Effector CD8-positive, alpha-beta T cell (primary cell): ENCODE measurements around the gene ART5.

Source experiments
- DNase-seq: peaks from one replicate; lab custom pipeline; 2025; lab: John Stamatoyannopoulos, UW
- total RNA-seq, 4 experiments: gene quantifications; one replicate each; lab custom pipeline; 2026; lab: John Stamatoyannopoulos, UW

ART5 gene, protein sequence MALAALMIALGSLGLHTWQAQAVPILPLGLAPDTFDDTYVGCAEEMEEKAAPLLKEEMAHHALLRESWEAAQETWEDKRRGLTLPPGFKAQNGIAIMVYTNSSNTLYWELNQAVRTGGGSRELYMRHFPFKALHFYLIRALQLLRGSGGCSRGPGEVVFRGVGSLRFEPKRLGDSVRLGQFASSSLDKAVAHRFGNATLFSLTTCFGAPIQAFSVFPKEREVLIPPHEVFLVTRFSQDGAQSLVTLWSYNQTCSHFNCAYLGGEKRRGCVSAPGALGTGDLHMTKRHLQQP
- 0 reads per million in 4 experiments for total RNA-seq

- no peak for DNase-seq
Observed at GRCh38 chr11:3641701-3642070, at the start of gene ART5. TSS of gene ART5 (minus strand) at chr11:3641992. CDS start at chr11:3641862, 130 bp downstream.

DNA sequence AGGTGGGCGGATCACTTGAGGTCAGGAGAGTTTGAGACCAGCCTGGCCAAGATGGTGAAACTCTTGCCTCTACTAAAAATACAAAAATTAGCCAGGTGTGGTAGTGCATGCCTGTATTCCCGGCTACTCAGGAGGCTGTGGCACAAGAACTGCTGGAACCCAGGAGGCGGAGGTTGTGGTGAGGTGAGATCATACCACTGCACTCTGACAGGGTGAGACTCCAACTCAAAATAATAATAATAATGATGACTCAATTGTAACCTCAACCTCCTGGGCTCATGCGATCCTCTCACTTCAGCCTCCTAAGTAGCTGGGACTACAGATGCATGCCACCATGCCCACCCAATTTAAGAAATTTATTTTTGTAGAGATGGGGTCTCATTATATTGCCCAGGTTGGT lies 45.0 kb upstream of the ART5 start:
- DNase-seq = no peak

DNA sequence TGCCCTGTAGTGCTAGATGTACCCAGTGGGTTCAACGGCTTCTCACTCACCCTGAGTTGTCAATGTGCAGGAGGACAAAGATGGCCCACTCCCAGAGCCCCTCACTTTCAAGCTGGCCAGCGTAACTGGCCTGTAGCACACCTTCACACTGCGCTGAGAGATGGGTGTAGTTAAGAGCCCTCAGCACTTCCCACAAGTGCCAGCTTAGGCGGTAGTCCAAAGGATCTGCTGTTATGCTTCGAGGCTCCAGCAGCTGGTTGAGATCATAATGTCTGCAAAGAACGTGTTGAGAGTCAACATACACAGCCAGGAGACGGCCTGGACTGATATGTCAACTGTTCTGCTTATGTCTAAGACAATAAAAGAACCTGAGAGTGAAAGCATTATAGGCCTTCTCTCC lies 44.1 kb upstream of the ART5 start:
- DNase-seq = no peak

DNA sequence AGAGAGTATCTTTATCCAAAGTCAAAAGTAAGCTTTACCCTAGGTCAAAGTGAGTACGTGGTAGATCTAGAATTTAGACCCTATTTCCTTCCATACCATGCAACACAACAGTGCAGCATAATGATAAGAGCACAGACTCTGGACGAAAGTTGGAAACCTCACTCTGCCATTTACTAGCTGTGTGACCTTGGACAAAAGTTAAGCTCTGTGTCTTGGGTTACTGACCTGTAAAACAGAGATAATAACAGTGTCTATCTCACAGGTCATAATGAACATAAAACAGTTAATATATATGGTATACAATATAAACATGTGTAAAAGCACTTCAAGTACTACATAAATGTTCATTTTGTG lies 43.0 kb upstream of the ART5 start:
- no peak for DNase-seq

DNA sequence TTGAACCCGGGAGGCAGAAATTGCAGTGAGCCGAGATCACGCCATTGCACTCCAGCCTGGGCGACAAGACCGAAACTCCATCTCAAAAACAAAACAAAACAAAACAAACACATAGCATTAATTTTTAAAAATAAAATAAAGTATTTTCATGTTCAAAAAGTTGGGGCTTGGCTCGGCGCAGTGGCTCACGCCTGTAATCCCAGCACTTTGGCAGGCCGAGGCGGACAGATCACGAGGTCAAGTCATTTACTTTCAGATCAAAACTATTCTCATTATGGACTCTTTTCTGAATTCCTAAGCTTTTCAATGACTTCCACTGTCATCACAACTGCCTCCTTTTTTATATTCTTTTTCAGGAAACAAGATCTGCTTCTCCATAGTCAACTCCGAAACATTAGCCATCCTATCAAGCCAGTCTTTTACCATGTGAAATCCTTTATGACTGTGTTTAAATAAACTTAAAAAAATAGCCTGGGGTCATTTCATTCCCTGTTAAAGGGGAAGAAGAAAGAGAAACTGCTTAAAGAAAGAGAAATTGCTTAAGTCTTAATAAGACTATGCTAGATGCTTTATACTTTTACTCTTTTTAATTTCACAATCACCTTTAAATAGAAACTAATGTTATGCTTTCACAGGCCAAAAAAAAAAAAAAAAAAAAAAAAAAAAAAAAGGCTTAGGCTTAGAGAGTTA lies 42.5 kb upstream of the ART5 start:
- DNase-seq = no peak

DNA sequence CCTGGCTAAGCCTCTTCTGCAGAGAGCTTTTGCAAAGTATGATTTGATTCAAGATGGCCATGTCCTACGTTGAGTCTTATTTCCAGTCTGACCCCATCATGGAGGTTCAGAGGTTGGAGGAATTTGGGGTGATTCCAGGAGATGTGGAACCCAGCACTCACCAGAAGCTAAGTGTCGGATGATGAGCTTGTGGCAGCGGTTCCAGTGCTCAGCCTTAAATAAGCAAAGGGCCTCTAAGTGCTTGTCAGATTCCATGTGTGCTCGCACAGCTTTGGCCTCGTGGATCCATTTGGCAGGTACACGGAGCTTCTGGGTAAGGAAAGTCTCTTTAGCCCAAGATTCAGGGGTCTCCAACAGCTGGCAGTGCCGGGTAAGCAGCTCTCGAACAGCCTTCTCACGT lies 41.2 kb upstream of the ART5 start:
- no peak for DNase-seq

GRCh38 chr11:3679077-3679476 lies 37.3 kb upstream of the ART5 start:
- DNase-seq = no peak

DNA sequence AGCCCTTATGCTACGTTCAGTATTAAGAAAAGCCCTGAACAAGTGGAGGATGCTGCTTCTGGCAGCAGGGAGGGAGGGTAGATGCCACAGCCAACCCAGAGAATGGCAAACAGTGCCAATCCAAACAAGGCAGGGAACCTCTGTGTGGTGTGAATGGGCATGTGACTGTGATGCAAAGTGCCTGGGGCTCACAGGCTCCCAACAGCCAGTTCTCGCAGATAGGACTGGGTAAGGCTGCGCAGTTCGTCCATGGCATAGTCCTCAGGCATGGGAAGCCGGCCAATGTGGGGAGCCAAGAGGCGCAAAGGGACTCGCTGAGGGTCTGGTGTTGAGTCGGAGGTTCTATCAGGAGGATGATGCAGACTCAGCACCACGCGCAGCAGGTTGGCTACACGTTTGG lies 34.2 kb upstream of the ART5 start:
- no peak for DNase-seq

GRCh38 chr11:3674189-3674588 lies 32.4 kb upstream of the ART5 start:
- DNase-seq = no peak

GRCh38 chr11:3671334-3672254 lies 29.8 kb upstream of the ART5 start, which contains the start of gene CHRNA10:
TSS of gene CHRNA10 (minus strand) at chr11:3671384. CDS start at chr11:3671312, 72 bp downstream.
- no peak for DNase-seq

GRCh38 chr11:3669742-3670183 lies 28.0 kb upstream of the ART5 start:
- no peak for DNase-seq

DNA sequence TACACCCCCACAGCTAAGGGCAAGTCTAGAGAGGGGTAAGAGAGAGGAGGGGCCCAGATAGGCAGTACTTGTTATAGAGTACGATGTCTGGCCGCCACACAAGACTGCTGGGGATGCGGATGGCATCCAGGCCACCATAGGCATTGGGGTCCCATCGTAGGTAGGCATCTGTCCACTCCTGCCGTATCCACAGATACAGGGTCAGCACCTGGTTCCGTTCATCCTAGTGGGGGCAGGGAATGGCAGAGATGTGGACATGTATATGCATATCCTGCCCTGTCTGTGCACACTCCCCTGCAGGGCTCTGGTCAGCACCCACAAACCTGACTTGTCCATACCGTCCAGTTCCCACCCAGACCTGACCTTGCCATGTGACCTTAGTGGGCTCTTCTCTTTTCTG lies 27.3 kb upstream of the ART5 start:
- DNase-seq = no peak

DNA sequence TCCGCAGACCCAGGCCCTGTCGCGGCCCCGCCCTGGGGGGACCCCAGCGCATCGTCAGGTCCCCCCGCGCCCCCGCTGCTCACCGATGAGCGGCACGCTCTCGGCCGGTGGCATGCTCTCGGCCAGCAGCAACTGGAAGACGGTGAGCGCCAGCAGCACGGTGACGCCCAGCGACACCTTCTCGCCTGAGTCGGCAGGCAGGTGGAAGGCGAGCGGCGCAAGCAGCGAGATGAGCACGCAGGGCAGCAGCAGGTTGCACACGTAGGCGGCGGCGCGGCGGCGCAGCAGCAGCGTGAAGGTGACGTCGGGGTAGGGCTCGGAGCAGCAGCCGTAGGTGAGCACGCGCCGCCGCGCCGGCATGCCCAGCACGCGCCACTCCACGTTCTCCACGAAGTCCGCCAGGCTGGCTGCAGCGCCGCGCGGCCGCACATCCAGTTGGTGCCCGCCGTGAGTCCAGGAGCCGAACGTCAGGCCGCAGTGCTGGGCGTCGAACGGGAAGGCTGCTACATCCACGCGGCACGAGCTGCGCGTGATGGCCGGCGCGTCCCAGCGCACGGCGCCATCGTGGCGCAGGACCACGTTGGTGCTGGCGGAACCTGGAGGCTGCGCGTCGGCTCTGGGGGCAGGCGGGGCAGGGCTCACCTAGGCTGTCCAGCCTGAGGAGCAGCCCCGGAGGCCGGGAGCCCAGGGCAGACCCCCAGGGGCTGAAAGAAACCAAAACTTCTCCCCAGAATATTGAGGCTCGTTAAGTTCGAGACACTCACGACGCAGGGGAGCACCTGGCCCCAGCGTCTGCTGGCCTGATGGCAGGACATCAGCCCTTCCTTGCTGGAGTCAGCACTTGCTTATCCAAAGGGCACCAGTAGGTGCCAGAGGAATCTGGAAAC lies 25.6 kb upstream of the ART5 start:
- DNase-seq = no peak

- DNase-seq = no peak
Observed at GRCh38 chr11:3666023-3666530, 24.3 kb upstream of the ART5 start.

GRCh38 chr11:3665336-3666022 lies 23.7 kb upstream of the ART5 start:
- DNase-seq = no peak

- DNase-seq = no peak
Observed at GRCh38 chr11:3664032-3664630, 22.3 kb upstream of the ART5 start.

GRCh38 chr11:3662856-3663255 lies 21.1 kb upstream of the ART5 start:
- DNase-seq = no peak

DNA sequence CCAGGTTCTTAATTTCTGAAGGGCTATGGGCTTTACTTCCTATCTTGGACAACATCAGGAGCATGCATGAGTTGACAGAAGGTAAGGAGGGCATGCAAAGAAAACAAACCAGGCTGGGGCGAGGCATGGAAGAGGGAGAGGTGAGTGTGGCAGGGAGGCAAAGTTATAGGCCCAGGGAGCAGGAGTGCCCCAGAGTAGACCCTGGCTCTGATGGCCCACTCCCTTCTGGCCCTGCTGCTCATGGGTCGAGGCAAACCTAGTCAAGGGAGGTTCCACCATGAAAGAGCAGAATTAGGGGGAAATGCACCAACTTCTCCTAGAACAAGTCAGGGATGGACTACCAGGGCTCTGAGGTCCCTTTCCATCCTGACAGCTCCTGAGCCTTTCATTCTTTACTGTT lies 19.2 kb upstream of the ART5 start:
- DNase-seq = no peak

DNA sequence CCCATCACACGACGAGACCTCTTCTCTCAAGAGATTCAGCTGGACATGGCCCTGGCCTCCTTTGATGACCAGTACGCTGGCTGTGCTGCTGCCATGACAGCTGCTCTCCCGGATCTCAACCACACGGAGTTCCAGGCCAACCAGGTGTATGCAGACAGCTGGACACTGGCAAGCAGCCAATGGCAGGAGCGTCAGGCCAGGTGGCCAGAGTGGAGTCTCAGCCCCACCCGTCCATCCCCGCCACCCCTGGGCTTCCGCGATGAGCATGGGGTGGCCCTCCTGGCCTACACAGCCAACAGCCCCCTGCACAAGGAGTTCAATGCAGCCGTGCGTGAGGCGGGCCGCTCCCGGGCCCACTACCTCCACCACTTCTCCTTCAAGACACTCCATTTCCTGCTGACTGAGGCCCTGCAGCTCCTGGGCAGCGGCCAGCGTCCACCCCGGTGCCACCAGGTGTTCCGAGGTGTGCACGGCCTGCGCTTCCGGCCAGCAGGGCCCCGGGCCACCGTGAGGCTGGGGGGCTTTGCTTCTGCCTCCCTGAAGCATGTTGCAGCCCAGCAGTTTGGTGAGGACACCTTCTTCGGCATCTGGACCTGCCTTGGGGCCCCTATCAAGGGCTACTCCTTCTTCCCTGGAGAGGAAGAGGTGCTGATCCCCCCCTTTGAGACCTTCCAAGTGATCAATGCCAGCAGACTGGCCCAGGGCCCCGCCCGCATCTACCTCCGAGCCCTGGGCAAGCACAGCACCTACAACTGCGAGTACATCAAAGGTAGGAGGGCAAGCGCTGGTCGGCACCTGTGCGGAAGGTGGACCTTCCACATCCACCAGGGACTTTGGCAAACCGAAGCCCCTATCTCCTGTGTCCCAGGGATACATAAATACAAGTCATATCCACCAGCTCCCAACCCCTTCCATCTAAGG lies 18.1 kb upstream of the ART5 start:
- DNase-seq = no peak
